Brain microvascular endothelial cell (primary cell): Measurements from ENCODE around the gene TNFRSF14.
"Not testable (repeated sequence)": the region's sequence is repeated elsewhere in the genome, so short reads cannot be mapped to it uniquely, and the experiment has no call there.

Experiments used
- DNase-seq: peaks from one replicate; pipeline ENCODE4 v3.0.0-alpha.2; 2020
- H3K27ac ChIP-seq: fragments of 250-450 bp; sonication (Bioruptor Pico); 2 replicates; pipeline ENCODE4 v1.5.1; 2020; ENCODE audit warnings: mild to moderate bottlenecking, moderate library complexity
- H3K27me3 ChIP-seq: fragments of 250-450 bp; sonication (Bioruptor Pico); replicated peaks from 2 replicates; pipeline ENCODE4 v1.5.1; 2020; ENCODE audit warnings: mild to moderate bottlenecking
- H3K36me3 ChIP-seq: fragments of 250-450 bp; sonication (Bioruptor Pico); replicated peaks from 2 replicates; pipeline ENCODE4 v1.5.1; 2020; ENCODE audit warnings: mild to moderate bottlenecking
- H3K4me3 ChIP-seq: 2 replicates; pipeline ENCODE4 v1.5.1; 2011; ENCODE audit warnings: low read depth, mild to moderate bottlenecking, control low read depth, low read length, moderate library complexity
- in situ Hi-C: cut with HindIII; loops from 2 replicates; pipeline ENCODE4 v1.10.0; 2017; ENCODE audit warnings: low sequenced_read_pairs, low pct_ligation_motif_present
- TF ChIP-seq, protein P1 (sequence below): IDR thresholded peaks from 2 replicates; pipeline ENCODE4 v1.5.1; 2011; ENCODE audit warnings: low read depth, mild to moderate bottlenecking, moderate library complexity, low read length, control low read depth, inconsistent platforms; ENCODE audit errors: missing control alignments

Gene TNFRSF14

DNA sequence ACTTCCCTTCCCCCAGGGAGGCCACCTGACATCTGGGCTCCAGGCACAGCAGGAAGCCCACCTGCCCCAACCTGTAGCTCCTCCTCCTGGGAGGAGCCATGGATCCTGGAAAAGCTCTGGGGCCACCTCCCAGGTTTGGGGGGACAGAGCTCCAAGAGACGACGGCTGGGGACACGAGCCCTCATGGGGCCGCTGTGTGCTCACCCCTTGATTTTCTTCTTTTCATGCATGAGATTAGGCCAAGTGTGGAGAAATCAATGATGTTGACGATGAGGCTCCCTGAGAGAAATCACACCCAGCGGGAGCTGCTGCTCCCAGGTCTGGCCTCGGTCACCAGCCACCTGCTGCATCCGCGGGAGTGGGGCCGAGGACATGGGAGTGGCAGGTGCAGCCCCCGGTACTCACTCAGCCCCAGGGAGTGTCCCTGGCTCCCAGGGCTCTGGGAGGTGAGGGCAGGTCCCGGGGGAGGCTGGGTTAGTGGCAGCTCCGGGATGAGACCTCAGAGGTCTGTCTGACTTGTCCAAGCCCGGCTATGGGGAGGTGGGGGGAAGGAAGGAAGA is 8.7 kb downstream of the TNFRSF14 start:
- Histone ChIP-seq H3K36me3 (no peaks in the 10 kb centered on the region), H3K4me3 (no peak overlapping the region), H3K27me3 (no peaks in the 10 kb centered on the region), H3K27ac (no peak overlapping the region)
- no peak for DNase-seq
- in situ Hi-C loops: no loop called here
- TF ChIP-seq, protein P1, sequence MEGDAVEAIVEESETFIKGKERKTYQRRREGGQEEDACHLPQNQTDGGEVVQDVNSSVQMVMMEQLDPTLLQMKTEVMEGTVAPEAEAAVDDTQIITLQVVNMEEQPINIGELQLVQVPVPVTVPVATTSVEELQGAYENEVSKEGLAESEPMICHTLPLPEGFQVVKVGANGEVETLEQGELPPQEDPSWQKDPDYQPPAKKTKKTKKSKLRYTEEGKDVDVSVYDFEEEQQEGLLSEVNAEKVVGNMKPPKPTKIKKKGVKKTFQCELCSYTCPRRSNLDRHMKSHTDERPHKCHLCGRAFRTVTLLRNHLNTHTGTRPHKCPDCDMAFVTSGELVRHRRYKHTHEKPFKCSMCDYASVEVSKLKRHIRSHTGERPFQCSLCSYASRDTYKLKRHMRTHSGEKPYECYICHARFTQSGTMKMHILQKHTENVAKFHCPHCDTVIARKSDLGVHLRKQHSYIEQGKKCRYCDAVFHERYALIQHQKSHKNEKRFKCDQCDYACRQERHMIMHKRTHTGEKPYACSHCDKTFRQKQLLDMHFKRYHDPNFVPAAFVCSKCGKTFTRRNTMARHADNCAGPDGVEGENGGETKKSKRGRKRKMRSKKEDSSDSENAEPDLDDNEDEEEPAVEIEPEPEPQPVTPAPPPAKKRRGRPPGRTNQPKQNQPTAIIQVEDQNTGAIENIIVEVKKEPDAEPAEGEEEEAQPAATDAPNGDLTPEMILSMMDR: no peak

DNA sequence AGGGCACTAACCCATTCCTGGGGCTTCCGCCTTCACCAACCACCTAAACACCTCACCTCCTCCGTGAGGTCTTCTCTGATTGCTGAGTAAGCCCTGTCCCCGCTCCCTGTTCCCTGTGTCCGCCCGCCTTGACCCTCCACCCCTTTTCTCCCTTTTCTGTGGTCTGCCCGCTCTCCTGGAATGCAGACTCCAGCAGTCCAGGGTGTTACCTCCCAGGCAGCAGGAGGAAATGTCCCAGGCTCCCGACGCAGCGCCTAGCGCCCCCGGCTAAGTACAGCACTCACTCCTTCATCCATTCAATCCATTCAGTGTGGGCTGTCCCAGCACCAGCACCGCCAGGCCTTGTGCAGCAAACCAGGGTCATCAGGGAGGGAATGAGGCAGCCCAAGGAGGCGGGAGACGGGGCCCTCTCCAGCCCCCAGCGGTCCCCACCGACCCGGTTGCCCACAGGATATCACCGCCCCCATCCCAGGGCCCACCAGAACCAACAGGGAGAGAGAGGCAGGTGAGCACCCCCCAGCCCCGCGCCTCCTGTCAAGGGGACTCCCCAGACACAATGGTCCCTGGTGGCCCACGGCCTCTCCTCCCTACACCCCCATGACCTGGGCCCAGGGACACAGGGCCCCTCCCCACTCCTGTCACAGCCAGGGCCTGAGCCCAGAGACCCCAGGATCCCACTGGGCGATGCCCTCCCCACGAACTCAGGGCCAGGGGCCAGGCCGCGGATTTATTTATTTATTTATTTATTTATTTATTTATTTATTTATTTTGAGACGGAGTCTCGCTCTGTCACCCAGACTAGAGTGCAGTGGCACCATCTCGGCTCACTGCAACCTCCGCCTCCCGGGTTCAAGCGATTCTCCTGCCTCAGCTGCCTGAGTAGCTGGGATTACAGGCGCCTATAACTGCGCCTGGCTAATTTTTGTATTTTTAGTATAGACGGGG is 10.2 kb downstream of the TNFRSF14 start:
- TF ChIP-seq, protein P1: no peak
- no peak for DNase-seq
- no peak overlapping the region for H3K27ac ChIP-seq
- no peaks in the 10 kb centered on the region for H3K27me3 ChIP-seq
- H3K36me3 ChIP-seq: no peaks in the 10 kb centered on the region
- no peak overlapping the region for H3K4me3 ChIP-seq
- in situ Hi-C loops: no loop called here

DNA sequence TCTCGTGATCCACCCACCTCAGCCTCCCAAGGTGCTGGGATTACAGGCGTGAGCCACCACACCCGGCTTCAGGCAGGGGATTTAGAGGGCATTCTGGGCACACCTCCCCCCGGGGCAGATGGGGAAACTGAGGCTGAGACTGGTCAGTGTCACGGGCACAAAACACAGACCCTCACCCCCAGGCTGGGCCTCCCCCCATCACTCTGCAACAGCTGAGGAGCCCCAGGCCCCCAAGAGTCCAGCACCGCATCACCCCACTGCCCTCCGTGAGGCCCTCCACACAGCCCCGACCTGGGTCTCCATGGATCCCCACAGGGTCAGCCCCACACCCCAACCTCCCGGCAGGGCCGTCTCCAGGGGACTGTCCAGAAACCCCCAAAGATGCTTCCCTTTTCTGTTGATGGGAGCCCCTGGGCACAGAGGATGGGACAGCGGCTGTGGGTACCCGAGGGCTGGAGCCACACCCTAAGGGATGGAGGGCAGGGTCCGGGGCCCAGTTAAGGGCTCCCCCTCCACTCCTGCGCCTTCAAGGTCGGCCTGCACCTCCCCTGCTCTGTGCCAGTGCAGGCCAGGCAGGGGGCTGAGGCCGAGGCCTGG is 11.0 kb downstream of the TNFRSF14 start:
- H3K27me3 ChIP-seq: no peaks in the 10 kb centered on the region
- no peaks in the 10 kb centered on the region for H3K36me3 ChIP-seq
- TF ChIP-seq, protein P1: no peak
- H3K4me3 ChIP-seq: no peak overlapping the region
- in situ Hi-C loops: no loop called here
- no peak for DNase-seq
- H3K27ac ChIP-seq: no peak overlapping the region

DNA sequence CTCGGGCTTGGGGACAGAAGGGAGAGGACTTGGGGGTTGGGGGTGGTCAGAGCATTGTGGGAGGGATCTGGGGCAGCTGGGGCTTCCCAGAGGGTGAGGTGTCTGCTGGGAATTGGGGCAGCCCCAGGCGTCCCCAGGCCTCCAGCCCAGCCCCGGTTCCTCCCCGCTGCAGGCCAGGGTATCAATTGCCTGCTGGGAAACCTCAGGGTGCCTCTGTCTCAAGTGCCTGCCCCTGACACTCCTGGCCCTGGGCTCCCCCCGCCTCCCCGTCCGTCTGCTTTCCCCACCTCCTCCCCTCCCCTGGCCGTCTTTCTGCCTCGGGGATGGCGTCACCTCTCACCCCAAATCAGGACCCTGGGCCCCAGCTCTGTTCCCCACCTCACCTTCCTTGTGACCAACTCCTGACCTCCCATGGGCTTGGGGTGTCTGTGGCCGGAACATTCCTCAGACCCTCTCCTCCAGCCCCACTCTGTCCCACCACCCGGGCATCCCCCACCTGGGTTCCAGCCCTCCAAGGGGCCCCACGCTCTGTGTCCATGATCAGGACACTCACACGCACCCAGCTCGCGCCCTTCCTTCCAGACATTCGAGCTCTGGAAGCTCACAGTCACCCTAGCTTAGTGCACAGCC is 12.1 kb downstream of the TNFRSF14 start:
- in situ Hi-C loops, H3K27me3 ChIP-seq, H3K36me3 ChIP-seq, DNase-seq, H3K4me3 ChIP-seq, H3K27ac ChIP-seq: not testable (repeated sequence)

DNA sequence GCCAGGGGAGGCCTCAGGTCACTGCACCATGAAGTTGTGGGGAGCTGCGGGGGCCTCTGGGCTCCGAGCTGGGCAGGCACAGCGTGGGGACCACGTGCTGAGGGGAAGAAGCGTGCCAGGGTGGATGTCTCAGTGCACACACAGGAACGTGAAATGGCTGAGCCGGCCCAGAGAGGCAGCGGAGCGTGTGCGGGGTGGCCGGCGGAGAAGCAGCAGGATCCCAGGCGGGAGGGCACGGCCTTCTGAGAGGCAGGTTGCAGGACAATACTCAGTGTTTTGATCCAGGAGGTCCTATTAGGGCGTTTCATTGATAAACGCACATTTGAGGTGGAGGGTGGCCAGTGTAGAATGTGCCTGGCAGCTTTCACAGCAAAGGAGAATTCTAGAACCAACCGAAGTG is 12.9 kb downstream of the TNFRSF14 start:
- TF ChIP-seq, protein P1: no peak

DNA sequence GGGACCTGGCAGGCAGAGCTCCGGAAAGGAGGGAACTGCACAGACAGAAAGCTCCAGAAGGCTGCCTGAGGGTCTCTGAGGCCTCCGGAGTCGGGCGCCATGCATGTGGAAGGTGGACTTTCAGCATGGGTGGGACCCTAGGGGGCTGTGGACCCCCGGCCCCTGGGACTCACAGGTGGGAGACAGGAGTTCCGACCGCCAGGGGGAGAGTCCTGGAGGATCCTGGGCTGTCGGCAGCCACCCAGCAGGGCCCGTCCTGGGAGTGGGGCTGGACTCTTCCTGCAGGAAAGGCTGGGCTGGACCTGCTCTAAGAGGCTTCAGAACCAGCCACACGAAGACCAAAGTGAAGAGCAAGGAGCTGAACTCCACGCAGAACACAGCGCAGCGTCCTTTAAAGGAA is 13.5 kb downstream of the TNFRSF14 start:
- H3K27ac ChIP-seq, DNase-seq, in situ Hi-C loops, H3K36me3 ChIP-seq, H3K27me3 ChIP-seq, H3K4me3 ChIP-seq: not testable (repeated sequence)

More for the DNA sequence above, 12.9 kb downstream of the TNFRSF14 start:
- Histone ChIP-seq H3K27ac (no peak overlapping the region), H3K4me3 (no peak overlapping the region), H3K36me3 (no peaks in the 10 kb centered on the region), H3K27me3 (no peaks in the 10 kb centered on the region)
- no peak for DNase-seq
- in situ Hi-C loops: no loop called here
